ENCODE measurements around the gene ITGA1. TPM values are rescaled to one million over a fixed set of nuclear protein-coding genes. Genes with fewer than 3 reads are reported as not detected.
A peak's percentile ranks its signal among the peaks of the same experiment; 100 is the strongest.

The ITGA1 gene
- total RNA-seq, 1 experiment from 2014 or later, result 1.6 TPM

DNA sequence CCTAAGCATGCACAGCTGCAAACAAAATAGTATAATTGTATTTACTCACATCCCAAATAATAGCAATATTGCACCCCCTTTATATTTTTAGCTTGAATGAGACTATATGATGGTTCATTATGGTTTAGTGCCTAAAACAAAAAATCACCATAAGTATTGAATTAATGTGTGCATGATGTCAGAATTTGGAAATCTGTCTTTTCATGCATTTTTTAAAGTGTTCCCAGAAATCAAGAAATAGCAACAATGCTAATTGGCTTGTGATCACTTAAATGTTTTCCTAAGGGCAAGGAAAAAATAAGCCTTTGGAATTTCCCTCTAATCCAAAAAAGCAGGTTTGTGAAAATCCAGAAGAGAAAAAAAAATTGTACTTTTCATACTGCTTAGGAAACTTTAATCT is 150.5 kb downstream of the ITGA1 start:
- DNase-seq (ENCODE audit: low read depth, low spot score) (no peak), ATAC-seq (no peak)
- ChIA-PET CTCF (no interaction called here), POLR2A (interaction anchor here (0.5 kb wide), 1 partner anchor 810 kb away, joined by 3 read pairs; no protein-coding TSS in a partner anchor)
- in situ Hi-C loops (cut with HindIII; ENCODE audit: low pct_unique_long_range_greater_than_20kb, low sequenced_read_pairs), result no loop called here
- TF ChIP-seq TCF7L2 (IDR thresholded peaks at IDR 0.05; ENCODE audit: low read depth, low read length) (no peak), REST (IDR thresholded peaks at IDR 0.05; ENCODE audit: insufficient read depth in 1 of 2, low read depth in 2 of 2, low read length in 1 of 2) (no peak), POLR2AphosphoS5 (IDR thresholded peaks at IDR 0.05; ENCODE audit: low read depth, low read length) (no peak), SIN3A (IDR thresholded peaks at IDR 0.05; ENCODE audit: borderline replicate concordance, insufficient read depth, low read depth, low read length) (no peak)
- TF ChIP-seq, protein P1, sequence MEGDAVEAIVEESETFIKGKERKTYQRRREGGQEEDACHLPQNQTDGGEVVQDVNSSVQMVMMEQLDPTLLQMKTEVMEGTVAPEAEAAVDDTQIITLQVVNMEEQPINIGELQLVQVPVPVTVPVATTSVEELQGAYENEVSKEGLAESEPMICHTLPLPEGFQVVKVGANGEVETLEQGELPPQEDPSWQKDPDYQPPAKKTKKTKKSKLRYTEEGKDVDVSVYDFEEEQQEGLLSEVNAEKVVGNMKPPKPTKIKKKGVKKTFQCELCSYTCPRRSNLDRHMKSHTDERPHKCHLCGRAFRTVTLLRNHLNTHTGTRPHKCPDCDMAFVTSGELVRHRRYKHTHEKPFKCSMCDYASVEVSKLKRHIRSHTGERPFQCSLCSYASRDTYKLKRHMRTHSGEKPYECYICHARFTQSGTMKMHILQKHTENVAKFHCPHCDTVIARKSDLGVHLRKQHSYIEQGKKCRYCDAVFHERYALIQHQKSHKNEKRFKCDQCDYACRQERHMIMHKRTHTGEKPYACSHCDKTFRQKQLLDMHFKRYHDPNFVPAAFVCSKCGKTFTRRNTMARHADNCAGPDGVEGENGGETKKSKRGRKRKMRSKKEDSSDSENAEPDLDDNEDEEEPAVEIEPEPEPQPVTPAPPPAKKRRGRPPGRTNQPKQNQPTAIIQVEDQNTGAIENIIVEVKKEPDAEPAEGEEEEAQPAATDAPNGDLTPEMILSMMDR (IDR thresholded peaks at IDR 0.05), result no peak
- Histone ChIP-seq H3K4me1 (ENCODE audit: control insufficient read depth, insufficient read depth, low read length) (no peaks in the 10 kb centered on the region), H3K9me3 (ENCODE audit: control insufficient read depth, insufficient read depth, low read depth, low read length) (no peaks in the 10 kb centered on the region), H3K27ac (ENCODE audit: low read length) (no peak overlapping the region), H3K27me3 (ENCODE audit: control insufficient read depth, insufficient read depth, low read length) (no peaks in the 10 kb centered on the region), H3K4me3 (ENCODE audit: low read depth in 2 of 2, low read length in 2 of 2) (no peak overlapping the region), H3K36me3 (ENCODE audit: control insufficient read depth, insufficient read depth, low read length) (no peaks in the 10 kb centered on the region)
- no TSS peak for BruUV-seq (replicated peaks)
- intact Hi-C loops (cut with micrococcal nuclease; ENCODE audit: unreplicated experiment), result no loop called here

DNA sequence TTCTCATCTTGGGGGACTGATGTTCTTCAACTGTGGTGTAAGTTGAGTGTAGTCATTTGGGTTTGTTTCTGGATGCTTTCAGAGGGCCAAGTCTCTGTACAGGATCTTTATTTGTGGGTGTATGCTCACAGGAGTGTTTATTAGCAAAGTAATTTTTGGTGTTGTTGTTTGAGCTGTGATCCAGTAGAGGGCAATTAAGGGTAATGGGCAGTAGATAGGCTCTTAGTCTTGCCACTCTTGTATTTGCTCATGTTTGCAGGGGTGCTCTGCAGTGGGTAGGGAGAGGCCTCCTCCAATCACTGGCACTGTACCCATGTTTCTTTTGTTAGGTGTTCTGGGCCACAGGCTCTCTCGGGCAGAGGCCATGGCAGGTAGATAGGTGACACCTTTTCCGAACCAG is 155.6 kb downstream of the ITGA1 start:
- TF ChIP-seq, protein P1 (IDR thresholded peaks at IDR 0.05), result peak; percentile 47
- no peak for TF ChIP-seq TCF7L2 (IDR thresholded peaks at IDR 0.05; ENCODE audit: low read depth, low read length)
- Histone ChIP-seq H3K4me3 (ENCODE audit: low read depth in 2 of 2, low read length in 2 of 2) (no peak overlapping the region), H3K9me3 (ENCODE audit: control insufficient read depth, insufficient read depth, low read depth, low read length) (no peaks in the 10 kb centered on the region), H3K4me1 (ENCODE audit: control insufficient read depth, insufficient read depth, low read length) (peaks cover 7% of the 10 kb centered on the region; the same call in 1 of the 2 replicates), H3K27ac (ENCODE audit: low read length) (no peak overlapping the region), H3K27me3 (ENCODE audit: control insufficient read depth, insufficient read depth, low read length) (no peaks in the 10 kb centered on the region), H3K36me3 (ENCODE audit: control insufficient read depth, insufficient read depth, low read length) (no peaks in the 10 kb centered on the region)
- CTCF ChIA-PET, result no interaction called here
- ATAC-seq, result peak; percentile 46; the same call in 1 of the 2 replicates
- POLR2A ChIA-PET, result no interaction called here
- in situ Hi-C loops (cut with HindIII; ENCODE audit: low pct_unique_long_range_greater_than_20kb, low sequenced_read_pairs), result no loop called here
- no peak for DNase-seq (ENCODE audit: low read depth, low spot score)
- BruUV-seq (replicated peaks), result no TSS peak
- intact Hi-C loops (cut with micrococcal nuclease; ENCODE audit: unreplicated experiment), result no loop called here

Data from Panc1 (cell line).